Activated effector memory CD4-positive, alpha-beta T cell treated with Interleukin-2 at 50 U/mL for 16 hours (primary cell): ENCODE results near the gene NKX6-2.
"Not testable (repeated sequence)": the region's sequence is repeated elsewhere in the genome, so short reads cannot be mapped to it uniquely, and the experiment has no call there.

Experiments used
- DNase-seq: peaks from one replicate; pipeline ENCODE4 v3.0.0-alpha.2; 2020

The NKX6-2 gene

GRCh38 chr10:132785723-132786475 lies at the start of gene NKX6-2:
Gene NKX6-2, minus strand, starts transcription at chr10:132786147. Its CDS starts 199 bp downstream, at chr10:132785948.
- no peak for DNase-seq

- no peak for DNase-seq
Observed at GRCh38 chr10:132834891-132835847, 49.2 kb upstream of the NKX6-2 start.

GRCh38 chr10:132834311-132834761 lies 48.4 kb upstream of the NKX6-2 start:
- no peak for DNase-seq

GRCh38 chr10:132833421-132834111 lies 47.6 kb upstream of the NKX6-2 start:
- DNase-seq: no peak

GRCh38 chr10:132832186-132832969 lies 46.4 kb upstream of the NKX6-2 start:
- DNase-seq: no peak

- DNase-seq: no peak
Observed at GRCh38 chr10:132829403-132829802, 43.5 kb upstream of the NKX6-2 start.

GRCh38 chr10:132828681-132829080 lies 42.7 kb upstream of the NKX6-2 start:
- no peak for DNase-seq

- DNase-seq: no peak
Observed at GRCh38 chr10:132827861-132828539, 42.1 kb upstream of the NKX6-2 start.

- no peak for DNase-seq
Observed at GRCh38 chr10:132827423-132827789, 41.5 kb upstream of the NKX6-2 start.

- DNase-seq: no peak
Observed at GRCh38 chr10:132826524-132827422, 40.8 kb upstream of the NKX6-2 start.

GRCh38 chr10:132825783-132826523 lies 40.0 kb upstream of the NKX6-2 start:
- not testable (repeated sequence) for DNase-seq

- DNase-seq: no peak
Observed at GRCh38 chr10:132820056-132820455, 34.1 kb upstream of the NKX6-2 start.

- DNase-seq: no peak
Observed at GRCh38 chr10:132817701-132818211, 31.8 kb upstream of the NKX6-2 start.

GRCh38 chr10:132816718-132817117 lies 30.8 kb upstream of the NKX6-2 start:
- no peak for DNase-seq

- DNase-seq: no peak
Observed at GRCh38 chr10:132815168-132815857, 29.4 kb upstream of the NKX6-2 start.

GRCh38 chr10:132814469-132814856 lies 28.5 kb upstream of the NKX6-2 start:
- no peak for DNase-seq

- DNase-seq: no peak
Observed at GRCh38 chr10:132813560-132814468, 27.9 kb upstream of the NKX6-2 start.

- DNase-seq: no peak
Observed at GRCh38 chr10:132813001-132813401, 27.1 kb upstream of the NKX6-2 start.
